ENCODE measurements around the gene LCN1.
"Not testable (repeated sequence)": the region's sequence is repeated elsewhere in the genome, so short reads cannot be mapped to it uniquely, and the experiment has no call there.

The LCN1 gene

DNA sequence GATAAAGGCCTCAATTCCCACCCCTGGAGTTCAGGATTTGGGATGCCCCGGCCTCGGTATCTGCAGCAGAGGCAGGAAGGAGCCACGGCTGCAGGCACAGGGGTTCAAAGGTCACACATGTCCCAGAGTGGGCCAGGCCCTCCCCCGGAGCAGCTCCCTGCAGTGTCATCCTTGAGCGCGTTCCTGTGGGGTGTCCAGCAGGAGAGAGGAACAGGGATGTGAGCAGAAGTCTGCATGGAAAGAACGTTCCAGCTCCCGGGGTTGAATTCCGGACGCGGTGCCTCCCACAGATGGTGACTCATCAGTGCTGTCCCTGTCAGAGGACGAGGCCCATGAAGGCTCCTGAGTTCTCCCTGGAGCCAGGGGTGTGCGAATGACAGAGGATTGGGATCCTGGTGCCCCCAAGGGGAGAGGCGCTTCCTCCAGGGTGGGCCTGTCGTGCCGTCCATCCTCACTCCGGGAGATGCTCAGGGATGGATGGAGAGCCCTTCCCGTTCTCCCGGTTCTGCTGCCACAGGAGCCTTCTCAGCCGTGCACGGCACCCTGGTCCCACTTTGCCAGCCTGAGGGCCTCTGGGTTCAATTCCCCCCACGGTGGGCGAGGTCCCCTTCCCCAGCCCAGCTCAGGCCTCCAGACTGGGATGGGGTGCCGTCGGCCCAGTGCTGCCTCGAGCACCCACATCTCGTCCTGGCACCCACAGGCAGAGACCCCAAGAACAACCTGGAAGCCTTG is 3.1 kb downstream of the LCN1 start:
- no peak for DNase-seq

DNA sequence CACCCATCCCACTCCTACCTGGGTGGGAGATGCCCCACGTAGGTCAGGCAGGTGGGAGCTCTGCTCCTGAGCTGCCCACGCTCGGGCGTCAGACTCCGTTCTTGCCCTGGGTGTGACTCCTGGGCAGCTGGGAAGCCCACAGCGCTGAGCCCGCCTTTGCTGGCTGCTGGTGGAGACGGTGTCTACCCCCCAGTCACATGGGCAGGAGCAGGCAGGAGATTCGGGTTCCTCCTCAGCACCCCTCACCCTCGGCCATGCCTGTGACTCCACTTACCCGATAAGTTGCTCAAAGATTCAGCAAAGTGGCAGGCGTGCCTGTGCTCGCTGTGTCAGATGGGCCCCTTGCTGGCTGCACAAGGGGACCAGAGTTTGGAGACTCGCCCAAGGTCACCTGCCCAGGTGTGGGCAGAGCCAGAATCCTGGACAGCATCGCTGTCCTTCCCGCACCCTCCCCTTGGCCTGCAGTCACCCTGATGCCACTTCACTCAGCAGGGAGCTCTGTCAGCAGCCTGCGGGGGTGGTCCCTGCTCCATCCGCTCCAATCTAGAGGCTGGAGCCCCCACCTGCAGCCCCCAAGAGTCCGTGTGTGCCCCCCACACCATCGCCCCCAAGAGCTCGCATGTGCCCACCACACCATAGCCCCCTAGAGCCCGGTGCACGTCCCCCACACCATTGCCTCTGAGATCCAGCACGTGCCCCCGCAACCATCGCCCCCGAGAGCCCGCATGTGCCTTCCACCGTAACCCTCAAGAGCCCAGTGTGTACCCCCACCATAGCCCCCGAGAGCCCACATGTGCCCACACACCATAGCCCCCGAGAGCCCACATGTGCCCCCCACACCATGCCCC is 4.2 kb downstream of the LCN1 start:
- DNase-seq: no peak

DNA sequence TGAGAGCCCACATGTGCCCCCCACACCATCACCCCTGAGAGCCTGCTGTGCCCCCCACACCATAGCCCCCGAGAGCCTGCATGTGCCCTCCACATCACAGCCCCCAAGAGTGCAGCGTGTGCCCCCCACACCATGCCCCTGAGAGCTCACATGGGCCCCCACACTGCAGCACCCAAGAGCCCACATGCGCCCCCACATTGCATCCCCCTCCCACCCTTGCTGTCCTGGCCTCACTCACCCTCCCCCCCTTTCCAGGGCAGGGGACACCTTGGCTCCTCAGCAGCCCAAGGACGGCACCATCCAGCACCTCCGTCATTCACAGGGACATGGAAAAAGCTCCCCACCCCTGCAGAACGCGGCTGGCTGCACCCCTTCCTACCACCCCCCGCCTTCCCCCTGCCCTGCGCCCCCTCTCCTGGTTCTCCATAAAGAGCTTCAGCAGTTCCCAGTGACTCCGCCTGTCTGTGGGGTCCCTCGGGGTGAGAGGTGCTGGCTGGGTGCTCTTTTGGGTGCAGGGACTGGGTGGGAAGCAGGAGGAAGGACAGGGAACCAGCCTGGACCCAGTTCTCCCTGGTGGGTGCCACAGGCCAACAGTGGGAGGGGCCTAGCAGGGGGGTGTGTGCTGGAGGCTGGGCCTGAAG is 5.0 kb downstream of the LCN1 start:
- no peak for DNase-seq

DNA sequence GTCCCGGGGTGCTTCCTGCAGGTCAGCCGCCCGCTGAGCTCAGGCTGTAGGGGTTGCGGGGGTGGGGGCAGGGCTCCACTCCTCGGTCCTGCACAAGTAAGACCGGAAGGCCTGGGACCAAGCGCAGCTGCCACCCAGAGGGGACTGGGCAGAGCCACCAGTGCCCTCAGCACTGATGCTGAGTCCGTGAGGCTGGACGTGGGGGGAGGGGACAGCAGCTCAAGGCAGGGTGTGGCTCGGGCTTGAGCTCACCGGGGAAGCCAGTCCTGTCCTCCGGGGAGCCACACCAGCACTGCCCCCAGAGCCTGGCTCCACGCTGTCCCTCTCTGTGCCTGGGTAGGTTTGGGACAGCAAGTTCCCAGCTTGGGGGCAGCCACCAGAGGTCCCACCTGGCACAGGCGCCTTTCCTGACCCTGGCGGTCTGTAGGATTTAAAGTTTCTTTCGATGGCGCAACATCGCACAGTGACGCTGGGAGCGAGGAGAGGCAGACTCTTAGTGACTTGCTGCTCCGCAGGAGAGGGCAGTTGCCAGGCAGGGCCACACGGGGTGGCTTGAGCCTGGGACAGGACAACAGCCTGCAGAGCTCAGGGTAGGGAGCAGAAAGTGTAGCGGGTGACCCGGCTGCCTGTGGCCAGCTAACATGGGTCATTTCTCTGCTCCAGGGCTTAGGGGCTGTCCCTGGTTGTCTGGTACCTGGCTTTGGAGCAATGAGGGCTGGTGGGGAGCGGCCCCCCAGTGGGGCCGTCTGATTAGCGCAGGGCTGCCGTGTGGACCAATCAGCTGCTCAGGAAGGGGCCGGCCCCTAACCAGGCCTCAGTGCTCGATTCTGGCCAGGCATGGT is 5.7 kb downstream of the LCN1 start:
- no peak for DNase-seq

DNA sequence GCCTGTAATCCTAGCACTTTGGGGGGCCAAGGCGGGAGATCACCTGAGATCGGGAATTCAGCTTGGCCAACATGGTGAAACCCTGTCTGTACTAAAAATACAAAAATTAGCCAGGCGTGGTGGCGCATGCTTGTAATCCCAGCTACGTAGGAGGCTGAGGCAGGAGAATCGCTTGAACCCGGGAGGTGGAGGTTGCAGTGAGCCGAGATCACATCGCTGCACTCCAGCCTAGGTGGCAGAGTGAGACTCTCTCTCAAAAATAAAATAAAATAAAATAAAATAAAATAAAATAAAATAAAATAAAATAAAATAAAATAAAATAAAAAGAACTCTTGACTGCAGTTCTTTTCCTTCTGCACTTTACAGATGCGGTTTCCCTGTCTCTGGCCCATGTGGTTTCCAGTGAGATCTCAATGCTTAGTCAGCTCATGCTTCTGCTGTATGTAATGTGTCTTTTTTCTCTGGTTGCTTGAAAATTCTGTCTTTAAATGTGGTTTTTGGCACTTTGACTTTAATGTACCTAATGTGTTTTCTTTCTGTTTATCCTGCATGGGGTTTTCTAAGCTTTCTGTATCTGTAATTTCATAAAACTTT is 7.7 kb downstream of the LCN1 start:
- DNase-seq: not testable (repeated sequence)

DNA sequence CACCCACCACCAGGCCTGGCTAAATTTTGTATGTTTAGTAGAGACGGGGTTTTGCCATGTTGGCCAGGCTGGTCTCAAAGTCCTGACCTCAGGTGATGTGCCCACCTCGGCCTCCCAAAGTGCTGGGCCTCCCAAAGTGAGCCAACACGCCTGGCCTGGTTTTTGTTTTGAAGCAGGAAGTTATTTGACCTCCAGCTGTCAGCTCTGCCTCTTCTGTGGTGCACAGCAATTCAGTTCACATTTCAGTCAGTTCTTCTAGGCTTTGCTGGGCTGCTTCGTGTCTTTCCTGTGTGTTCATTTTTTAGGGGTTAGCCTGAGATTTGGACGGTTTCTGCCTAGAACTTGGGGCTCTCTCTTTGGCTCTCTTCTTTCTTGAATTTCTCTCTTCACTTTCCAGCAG is 8.9 kb downstream of the LCN1 start:
- no peak for DNase-seq

DNA sequence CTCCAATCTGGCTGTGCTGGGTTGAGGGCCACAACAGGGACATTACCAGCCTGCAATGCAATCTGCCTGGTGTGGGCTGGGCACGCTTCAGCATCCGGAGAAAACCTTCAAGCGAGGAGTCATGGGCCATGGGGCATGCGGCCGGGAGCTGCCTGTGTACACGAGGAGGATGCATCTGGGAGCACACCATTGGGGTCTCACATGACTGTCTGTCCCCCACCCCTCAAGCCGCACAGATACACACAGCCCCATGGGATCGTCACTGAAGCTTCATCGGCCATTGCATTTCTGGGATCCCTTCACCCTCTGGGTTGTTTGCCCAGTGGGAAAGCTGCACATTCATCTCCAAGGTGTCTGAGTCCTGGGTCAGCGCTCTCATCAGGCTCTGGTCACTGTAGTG is 9.9 kb downstream of the LCN1 start:
- no peak for DNase-seq

DNA sequence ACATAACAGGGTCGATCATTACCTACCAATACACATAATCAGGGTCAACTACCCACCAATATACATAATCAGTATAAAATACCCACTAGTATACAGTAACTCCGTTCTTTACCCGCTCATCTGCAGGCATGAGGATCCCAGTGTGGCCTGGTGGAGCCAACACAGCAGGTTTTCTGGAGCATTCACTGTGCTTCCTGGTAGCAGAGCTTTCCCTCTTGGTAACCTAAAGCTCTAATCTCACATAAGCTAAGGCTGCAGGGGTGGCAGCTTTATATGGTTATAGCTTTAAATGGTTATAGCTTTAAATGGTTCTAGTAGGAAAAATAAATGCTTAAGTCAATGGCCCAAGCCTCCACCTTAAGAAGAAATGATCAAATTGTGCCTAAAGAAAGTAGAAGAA is 11.9 kb downstream of the LCN1 start:
- DNase-seq: no peak

DNA sequence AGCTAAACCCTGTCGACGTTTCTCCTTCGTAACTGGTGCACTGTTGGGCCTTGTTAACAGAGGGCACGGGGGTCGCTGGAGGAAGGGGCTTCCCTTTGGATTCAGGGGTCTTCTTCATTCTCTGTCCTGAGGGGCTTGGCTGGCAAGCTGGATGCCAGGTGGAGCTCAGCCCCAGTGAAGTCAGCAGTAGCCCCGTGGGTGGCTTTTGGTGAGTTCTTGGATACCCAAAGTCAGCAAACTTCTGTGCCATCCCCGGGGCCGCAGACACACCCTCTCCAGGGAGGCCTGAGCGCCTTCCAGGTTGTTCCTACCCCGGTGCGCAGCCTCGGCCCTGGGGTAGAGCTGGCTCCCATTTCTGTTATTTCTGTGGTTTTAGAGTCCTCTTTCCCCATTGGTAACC is 12.4 kb downstream of the LCN1 start:
- no peak for DNase-seq

DNA sequence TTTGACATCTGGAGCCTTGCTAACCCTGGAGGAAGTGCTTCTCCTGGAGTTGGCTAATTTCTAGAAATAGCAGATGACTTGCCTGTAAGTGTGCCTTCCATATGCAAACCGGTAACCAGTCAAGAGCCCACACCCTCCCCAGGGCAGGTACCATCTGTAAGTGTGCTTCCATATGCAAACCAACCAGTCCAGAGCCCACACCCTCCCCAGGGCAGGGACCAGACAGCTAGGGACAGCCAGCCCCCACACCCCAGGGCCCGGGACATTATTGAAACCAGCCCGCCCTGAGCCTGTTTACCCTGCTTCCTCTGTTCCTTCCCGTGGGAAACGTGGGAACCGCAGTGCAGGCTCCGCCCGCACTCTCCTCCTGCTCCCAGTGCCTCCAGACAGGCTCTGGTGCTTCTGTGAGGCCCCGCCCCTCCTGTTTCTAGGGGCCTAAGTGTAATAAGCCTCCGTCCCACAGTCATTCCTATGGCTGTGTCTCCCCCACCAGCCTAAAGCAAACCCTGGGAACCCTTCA is 13.0 kb downstream of the LCN1 start:
- not testable (repeated sequence) for DNase-seq

DNA sequence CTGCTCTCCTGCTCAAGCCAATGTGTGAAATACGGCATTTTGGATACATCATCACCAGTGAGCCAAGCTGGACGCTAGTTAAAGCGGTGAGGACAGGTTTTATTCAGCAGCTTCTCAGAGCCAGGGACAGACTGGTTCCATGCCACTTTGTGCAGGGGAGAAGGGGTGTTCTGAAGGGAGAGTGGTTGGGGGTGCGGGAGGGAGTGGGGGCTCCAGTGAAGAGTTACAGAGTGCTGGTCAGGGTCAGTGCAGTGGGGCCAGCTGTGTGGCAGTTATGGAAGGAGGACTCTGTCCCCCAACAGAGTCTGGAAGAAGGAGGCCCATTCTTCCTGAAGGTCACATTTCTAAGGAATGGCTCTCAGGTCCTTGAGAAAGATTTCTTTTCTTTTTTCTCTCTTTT is 13.6 kb downstream of the LCN1 start:
- not testable (repeated sequence) for DNase-seq

DNA sequence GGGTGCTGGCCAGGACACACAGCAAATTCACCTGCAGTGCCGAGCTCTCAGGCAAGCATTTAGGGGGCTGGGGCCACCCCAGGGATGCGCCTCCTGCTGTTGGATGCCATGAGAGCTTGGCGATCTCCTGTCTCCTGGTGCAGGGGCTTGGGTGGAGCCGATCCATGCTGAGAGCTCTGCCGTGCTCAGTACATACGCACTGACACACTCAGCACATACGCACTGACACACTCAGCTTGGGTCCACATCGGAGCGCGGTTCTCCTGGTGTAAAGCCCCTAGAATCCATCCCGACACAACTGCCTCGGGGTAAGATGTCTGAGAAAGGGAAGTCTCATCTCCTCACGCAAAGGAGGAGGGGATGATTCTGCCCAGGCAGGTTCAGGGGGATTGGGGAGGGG is 14.4 kb downstream of the LCN1 start:
- DNase-seq: not testable (repeated sequence)

DNA sequence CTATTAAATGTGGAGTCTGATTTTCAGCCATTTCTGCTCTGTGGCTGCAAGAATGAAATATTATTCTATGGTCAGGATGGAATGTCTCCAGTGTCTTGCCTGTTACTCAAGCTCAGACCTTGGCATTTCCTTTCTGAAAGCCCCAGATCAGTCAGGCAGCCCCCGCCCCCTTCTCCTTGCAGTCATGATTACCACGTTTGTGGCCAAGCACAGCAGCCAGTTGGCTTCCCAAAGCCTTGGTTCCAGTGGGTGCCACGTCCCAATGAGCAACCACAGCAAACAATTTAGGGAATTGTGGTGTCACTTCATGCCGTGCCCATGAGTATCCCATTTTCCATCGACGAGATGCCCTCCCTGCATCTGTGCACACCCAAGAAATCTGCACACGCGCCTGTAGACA is 15.0 kb downstream of the LCN1 start:
- DNase-seq: no peak

DNA sequence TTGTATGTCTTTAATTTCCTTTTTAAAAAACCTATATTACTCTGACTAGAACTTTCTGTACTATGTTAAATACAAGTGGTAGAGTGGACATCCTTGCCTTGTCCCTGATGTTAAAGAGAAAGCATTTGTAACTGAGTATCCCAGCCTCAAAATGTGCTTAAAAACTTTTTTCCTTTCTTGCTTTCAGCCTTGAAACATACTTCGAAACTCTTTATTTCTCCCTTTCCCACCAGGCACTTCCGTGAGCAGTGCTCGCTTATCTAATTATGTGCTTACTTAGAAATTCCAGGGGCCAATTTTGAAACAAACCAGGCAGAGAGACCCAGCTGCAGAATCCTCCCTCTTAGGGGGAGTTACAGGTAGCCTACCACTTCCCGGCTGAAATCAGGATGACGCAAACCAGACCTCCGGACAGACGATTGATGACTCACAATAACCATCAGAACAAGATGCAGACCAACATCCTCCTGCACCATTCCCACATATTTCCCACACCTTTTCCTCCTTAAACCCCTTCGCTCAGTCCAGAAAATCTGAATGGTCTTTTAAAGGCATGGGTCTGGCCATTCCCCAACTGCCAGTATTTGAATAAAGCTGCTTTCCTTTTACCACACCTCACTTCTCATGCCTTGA is 22.1 kb downstream of the LCN1 start:
- DNase-seq: not testable (repeated sequence)

DNA sequence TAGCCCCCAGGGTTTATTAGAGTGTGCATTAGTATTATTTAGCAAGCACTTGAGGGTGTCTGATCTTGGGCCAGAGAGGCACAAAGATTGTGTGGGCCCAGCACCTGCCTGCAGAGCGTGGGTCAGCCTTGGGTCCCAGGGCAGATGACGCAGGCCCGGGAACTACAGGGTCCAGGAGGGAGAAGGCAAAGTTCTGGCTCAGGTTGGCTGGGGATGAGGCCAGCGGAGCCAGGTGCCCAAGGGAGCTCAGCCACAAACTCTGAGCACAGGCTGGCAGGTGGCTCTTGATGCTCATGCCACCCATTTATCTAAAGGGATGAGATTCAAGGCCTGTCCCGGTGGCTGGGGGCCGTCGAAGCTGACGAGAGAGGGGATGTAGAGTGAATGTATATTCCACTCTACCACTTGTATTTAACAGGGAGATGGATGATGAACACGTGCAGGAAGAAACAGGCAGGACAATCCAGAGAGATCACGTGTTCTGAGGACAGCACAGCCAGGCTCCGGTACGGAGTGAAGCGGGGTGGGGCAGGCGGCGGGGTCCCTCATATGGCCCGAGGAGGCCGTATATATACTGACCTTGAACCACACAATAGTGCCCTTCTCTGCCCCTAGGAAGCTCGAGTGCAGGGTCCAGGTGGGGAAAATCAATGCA is 23.9 kb downstream of the LCN1 start:
- no peak for DNase-seq

DNA sequence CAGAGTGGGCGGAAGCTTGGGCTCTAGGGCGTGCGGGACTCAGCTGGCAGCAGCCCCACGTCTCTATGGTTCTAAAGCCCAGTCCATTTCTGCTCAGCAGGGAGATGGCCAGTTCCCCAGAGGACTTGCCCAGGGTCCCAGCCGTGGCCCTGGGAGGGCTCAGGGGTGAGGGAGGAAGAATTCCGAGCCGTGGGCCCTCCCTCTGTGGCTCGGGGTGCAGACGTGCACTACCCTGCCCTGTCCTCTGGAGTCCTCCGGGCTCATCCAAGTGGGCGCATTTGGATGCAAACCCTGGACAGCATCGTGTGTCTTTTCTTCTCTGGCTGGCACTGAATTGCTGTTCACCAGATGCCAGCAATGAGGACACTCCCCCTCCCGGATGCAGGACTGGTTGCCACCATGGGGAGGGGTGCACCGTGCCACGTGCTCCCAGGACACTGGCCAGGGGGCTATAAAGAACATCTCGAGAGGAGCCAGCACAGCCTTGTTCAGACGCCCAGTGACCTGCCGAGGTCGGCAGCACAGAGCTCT is 24.5 kb downstream of the LCN1 start, which contains the start of gene OBP2A:
Gene OBP2A, plus strand, starts transcription at position 481 of the 531 bp plus-strand sequence. CDS start 55 bp downstream, outside the sequence.
- DNase-seq: not testable (repeated sequence)

DNA sequence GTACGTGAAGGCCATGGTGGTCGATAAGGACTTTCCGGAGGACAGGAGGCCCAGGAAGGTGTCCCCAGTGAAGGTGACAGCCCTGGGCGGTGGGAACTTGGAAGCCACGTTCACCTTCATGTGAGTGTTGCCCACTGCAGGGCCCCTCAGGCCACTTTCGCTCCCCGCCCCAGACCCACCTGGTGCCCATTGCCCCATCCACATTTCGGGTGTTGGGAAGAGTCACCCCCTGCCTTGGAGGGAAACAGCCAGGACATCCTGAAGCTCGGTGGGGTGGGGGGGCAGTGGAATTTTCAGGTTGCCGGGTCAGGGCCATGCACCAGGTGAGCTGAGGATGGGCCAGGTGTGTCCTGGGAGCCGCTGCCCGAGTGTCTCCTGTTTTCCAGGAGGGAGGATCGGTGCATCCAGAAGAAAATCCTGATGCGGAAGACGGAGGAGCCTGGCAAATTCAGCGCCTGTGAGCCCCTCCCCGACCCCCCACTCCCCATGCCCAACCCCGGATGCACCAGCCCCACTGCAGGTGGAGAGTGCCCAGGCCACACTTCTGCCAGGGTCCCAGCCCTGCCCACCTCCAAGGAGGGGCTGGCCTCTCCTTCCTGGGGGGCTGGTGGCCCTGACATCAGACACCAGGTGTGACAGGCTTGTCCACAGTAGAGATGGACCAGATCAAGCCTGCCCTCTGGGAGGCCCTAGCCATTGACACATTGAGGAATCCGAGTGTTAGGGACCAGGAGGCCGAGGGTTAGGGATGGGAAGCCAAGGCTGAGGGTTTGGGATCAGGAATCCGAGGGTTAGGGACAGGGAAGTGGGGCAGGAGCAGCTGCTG is 25.8 kb downstream of the LCN1 start:
- DNase-seq: not testable (repeated sequence)

DNA sequence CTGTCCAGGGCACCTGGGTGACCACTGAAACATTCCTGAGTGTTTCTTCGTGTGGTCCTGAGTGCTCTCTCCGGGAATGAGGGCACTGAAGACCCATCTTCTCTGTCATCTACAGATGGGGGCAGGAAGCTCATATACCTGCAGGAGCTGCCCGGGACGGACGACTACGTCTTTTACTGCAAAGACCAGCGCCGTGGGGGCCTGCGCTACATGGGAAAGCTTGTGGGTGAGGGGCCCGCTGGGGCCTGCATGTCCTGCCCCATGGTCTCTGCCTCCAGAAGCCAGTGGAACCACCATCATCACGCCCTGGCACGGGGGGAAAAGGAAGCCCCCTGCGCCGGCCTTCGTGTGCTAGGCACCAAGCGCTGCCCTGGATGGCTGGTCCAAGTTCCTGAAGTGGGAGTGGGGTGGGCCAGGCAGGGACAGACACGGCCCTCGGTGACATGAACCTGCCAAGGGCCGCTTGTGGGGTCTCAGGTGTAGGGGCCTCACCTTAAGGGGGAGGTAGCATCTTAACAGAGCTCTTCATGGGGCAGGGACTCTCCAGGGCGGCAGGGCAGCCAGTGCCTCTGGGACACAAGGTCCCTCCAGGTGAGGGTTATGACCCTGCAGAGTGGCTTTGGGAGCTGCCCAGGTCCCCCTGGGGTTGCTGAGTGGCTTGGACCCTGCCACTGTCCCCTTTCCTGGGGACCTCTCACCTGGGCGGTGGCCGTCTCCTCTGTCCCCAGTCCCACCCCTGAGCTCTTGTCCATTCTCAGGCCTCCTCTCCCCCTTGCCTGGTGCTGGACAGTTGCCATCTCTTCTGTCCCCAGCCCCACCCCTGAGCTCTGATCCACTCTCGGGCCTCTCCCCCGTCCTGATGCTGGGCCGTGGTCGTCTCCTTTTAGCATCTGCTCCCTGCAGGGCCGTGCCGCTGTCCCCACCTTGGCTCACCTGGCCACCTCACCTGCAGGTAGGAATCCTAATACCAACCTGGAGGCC is 26.8 kb downstream of the LCN1 start:
- DNase-seq: no peak
